ENCODE results near the gene SRRD. TPM values are rescaled to one million over a fixed set of nuclear protein-coding genes. Genes with fewer than 3 reads are reported as not detected.

Gene SRRD, protein sequence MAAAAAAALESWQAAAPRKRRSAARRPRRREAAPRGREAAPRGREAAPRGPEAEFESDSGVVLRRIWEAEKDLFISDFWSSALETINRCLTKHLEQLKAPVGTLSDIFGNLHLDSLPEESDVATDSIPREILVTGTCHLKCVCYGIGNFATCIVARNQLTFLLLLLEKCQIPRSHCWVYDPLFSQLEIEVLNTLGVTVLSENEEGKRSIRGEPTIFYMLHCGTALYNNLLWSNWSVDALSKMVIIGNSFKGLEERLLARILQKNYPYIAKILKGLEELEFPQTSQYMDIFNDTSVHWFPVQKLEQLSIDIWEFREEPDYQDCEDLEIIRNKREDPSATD
- total RNA-seq, result 17.8 and 22.0 TPM in 2 replicates

GRCh38 chr22:26483439-26484359 is at the start of gene SRRD, which contains the start of gene HPS4:
SRRD (plus strand) TSS chr22:26483877; CDS start chr22:26483891, 14 bp downstream.
HPS4 (minus strand) TSS chr22:26483783; CDS start chr22:26481762, 2,021 bp downstream.

GRCh38 chr22:26512149-26512793 is 28.6 kb downstream of the SRRD start, which contains the start of gene TFIP11:
TFIP11 (minus strand) TSS chr22:26512473; CDS start chr22:26510272, 2,201 bp downstream.

Other genes with a start within 250 kb of the SRRD start
- gene ASPHD2, start 54.6 kb upstream of the SRRD start, total RNA-seq, result 4.4 and 5.4 TPM in 2 replicates
- gene HPS4, start 94 bp upstream of the SRRD start, total RNA-seq, result 24.8 and 25.8 TPM in 2 replicates
- gene TFIP11, start 28.6 kb downstream of the SRRD start, total RNA-seq, result 21.7 and 22.2 TPM in 2 replicates
- 32.6 and 40.2 TPM in 2 replicates for gene TPST2, start 106.3 kb downstream of the SRRD start, total RNA-seq
- gene CRYBB1, start 134.2 kb downstream of the SRRD start, total RNA-seq, result not detected in 2 replicates
- gene CRYBA4, start 138.1 kb downstream of the SRRD start, total RNA-seq, result not detected in 2 replicates
- 0.21 and 0.37 TPM in 2 replicates for gene MIAT, start 173.7 kb downstream of the SRRD start, total RNA-seq

All from airway epithelial cell (primary cell).